ENCODE data around the gene CEBPG. TPM values are rescaled to one million over a fixed set of nuclear protein-coding genes. Genes with fewer than 3 reads are reported as not detected.

The CEBPG gene
- total RNA-seq, 1 experiment from 2014 or later = 51.1 TPM

GRCh38 chr19:33398361-33399060 lies 25.0 kb downstream of the CEBPG start (continued):
- TF ChIP-seq FOSL1 (IDR thresholded peaks at IDR 0.05; ENCODE audit: low read depth) (no peak), EGR1 (IDR thresholded peaks at IDR 0.05; ENCODE audit: low read depth) (no peak), SRF (IDR thresholded peaks at IDR 0.05; ENCODE audit: low read depth) (no peak), MAX (IDR thresholded peaks at IDR 0.05) (no peak), SP1 (IDR thresholded peaks at IDR 0.05; ENCODE audit: low read depth) (no peak), CEBPB (IDR thresholded peaks at IDR 0.05; ENCODE audit: low read depth) (no peak)

GRCh38 chr19:33399081-33399744 lies 25.7 kb downstream of the CEBPG start:
- intact Hi-C loops (cut with micrococcal nuclease) = no loop called here
- CTCF ChIA-PET = no interaction called here

More at GRCh38 chr19:33399081-33399744, 25.7 kb downstream of the CEBPG start:
- no peak overlapping the region for H2AFZ ChIP-seq (ENCODE audit: low read depth, low read length, poor library complexity, severe bottlenecking)
- no TSS peak for BruUV-seq (replicated peaks)
- DNase-seq (ENCODE audit: low read depth, low spot score) = no peak
- H3K27ac ChIP-seq (ENCODE audit: low read depth, low read length) = no peak overlapping the region
- no peaks in the 10 kb centered on the region for H4K20me1 ChIP-seq (ENCODE audit: insufficient read depth)
- no peak overlapping the region for H3K9ac ChIP-seq (ENCODE audit: low read length)
- no peaks in the 10 kb centered on the region for H3K27me3 ChIP-seq (ENCODE audit: insufficient read depth, low read length)
- H3K9me2 ChIP-seq (ENCODE audit: insufficient read depth) = no peaks in the 10 kb centered on the region
- no peak overlapping the region for H3K4me2 ChIP-seq (ENCODE audit: low read length)
- no peak overlapping the region for H3K4me3 ChIP-seq (replicated peaks in 1 of 2; ENCODE audit: low read depth in 1 of 2, low read length in 2 of 2)
- ATAC-seq = no peak
- no peaks in the 10 kb centered on the region for H3K79me2 ChIP-seq (ENCODE audit: insufficient read depth, low read length)
- RAD21 ChIA-PET (ENCODE audit: low non-redundant PET in 1 of 2, low total read pairs in 2 of 2, uncharacterized antibody in 2 of 2, unreplicated experiment in 2 of 2) = interaction anchor here in 1 of 2 experiments (0.6 kb wide), 1 partner anchor 19 kb away, joined by 4 read pairs; no protein-coding TSS in a partner anchor
- TF ChIP-seq, protein P1, sequence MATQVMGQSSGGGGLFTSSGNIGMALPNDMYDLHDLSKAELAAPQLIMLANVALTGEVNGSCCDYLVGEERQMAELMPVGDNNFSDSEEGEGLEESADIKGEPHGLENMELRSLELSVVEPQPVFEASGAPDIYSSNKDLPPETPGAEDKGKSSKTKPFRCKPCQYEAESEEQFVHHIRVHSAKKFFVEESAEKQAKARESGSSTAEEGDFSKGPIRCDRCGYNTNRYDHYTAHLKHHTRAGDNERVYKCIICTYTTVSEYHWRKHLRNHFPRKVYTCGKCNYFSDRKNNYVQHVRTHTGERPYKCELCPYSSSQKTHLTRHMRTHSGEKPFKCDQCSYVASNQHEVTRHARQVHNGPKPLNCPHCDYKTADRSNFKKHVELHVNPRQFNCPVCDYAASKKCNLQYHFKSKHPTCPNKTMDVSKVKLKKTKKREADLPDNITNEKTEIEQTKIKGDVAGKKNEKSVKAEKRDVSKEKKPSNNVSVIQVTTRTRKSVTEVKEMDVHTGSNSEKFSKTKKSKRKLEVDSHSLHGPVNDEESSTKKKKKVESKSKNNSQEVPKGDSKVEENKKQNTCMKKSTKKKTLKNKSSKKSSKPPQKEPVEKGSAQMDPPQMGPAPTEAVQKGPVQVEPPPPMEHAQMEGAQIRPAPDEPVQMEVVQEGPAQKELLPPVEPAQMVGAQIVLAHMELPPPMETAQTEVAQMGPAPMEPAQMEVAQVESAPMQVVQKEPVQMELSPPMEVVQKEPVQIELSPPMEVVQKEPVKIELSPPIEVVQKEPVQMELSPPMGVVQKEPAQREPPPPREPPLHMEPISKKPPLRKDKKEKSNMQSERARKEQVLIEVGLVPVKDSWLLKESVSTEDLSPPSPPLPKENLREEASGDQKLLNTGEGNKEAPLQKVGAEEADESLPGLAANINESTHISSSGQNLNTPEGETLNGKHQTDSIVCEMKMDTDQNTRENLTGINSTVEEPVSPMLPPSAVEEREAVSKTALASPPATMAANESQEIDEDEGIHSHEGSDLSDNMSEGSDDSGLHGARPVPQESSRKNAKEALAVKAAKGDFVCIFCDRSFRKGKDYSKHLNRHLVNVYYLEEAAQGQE (IDR thresholded peaks at IDR 0.05; ENCODE audit: low read depth) = no peak
- TF ChIP-seq, protein P2, sequence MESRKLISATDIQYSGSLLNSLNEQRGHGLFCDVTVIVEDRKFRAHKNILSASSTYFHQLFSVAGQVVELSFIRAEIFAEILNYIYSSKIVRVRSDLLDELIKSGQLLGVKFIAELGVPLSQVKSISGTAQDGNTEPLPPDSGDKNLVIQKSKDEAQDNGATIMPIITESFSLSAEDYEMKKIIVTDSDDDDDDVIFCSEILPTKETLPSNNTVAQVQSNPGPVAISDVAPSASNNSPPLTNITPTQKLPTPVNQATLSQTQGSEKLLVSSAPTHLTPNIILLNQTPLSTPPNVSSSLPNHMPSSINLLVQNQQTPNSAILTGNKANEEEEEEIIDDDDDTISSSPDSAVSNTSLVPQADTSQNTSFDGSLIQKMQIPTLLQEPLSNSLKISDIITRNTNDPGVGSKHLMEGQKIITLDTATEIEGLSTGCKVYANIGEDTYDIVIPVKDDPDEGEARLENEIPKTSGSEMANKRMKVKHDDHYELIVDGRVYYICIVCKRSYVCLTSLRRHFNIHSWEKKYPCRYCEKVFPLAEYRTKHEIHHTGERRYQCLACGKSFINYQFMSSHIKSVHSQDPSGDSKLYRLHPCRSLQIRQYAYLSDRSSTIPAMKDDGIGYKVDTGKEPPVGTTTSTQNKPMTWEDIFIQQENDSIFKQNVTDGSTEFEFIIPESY (IDR thresholded peaks at IDR 0.05; ENCODE audit: extremely low read depth, insufficient replicate concordance, low read length) = no peak
- no peaks in the 10 kb centered on the region for H3K9me3 ChIP-seq (ENCODE audit: control insufficient read depth in 1 of 2, insufficient read depth in 1 of 2, low read depth in 1 of 2, low read length in 2 of 2)
- POLR2A ChIA-PET = interaction anchor here (1.0 kb wide), 1 partner anchor 97 kb away, joined by 3 read pairs; the partner anchor contains the start of gene CEBPA
- H3K36me3 ChIP-seq (ENCODE audit: control insufficient read depth in 1 of 2, insufficient read depth in 2 of 2, low read length in 2 of 2) = no peaks in the 10 kb centered on the region
- no peaks in the 10 kb centered on the region for H3K4me1 ChIP-seq (ENCODE audit: control insufficient read depth in 1 of 2, insufficient read depth in 2 of 2, low read length in 2 of 2)
